Choroid plexus epithelial cell (primary cell): ENCODE results near the gene GRIA1.

Source experiments
- DNase-seq: peaks from one replicate; pipeline ENCODE4 v3.0.0-alpha.2; 2010; ENCODE audit warnings: low read depth
- H3K4me3 ChIP-seq: 2 replicates; pipeline ENCODE4 v1.5.1; 2011; ENCODE audit warnings: low read depth, mild to moderate bottlenecking, control low read depth, low read length, moderate library complexity
- CTCF ChIP-seq: conservative IDR thresholded peaks from 2 replicates; pipeline ENCODE4 v1.5.1; 2011; ENCODE audit warnings: low read depth, mild to moderate bottlenecking, control low read depth, inconsistent platforms, low read length, moderate library complexity

The GRIA1 gene

DNA sequence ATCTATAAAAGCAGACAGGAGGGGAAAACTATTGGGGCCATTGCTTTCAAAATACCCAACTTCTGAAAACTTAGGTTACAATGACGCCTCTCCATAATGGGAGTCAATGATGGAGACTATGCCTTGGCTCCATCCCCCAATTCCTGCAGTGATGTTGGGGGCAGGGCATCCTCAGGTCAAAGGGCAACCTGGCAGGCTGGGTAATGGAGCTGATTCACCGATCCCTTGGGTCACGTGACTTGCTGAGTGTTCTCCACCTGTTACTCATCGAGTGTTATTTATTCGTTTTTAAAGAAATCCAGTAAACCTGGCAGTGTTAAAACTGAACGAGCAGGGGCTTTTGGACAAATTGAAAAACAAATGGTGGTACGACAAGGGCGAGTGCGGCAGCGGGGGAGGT, 303.9 kb downstream of the GRIA1 start:
- no peak for TF ChIP-seq CTCF
- no peak overlapping the region for H3K4me3 ChIP-seq
- no peak for DNase-seq

- no peak for TF ChIP-seq CTCF
- no peak for DNase-seq
- H3K4me3 ChIP-seq: no peak overlapping the region
Measured at GRCh38 chr5:153796527-153796926, 306.1 kb downstream of the GRIA1 start.

DNA sequence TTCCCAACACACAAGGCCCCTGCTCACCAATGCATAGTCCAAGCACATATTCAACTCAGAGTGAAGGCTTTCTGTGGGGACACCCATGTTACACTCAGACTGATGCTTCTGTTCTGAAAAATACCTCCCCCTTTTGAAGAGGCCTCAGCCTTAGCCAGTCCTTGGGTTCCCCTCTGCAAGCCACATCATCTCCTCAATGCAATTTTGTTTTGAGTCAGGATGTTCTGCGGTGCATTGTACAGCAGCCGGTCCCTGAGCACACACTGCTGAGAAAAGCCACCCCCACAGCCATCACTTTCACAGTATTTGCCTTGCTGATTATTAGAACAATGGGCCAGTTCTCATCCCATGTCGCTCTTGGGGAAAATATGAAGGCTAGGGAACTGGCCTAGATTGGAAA, 307.0 kb downstream of the GRIA1 start:
- no peak for DNase-seq
- TF ChIP-seq CTCF: no peak
- H3K4me3 ChIP-seq: no peak overlapping the region

DNA sequence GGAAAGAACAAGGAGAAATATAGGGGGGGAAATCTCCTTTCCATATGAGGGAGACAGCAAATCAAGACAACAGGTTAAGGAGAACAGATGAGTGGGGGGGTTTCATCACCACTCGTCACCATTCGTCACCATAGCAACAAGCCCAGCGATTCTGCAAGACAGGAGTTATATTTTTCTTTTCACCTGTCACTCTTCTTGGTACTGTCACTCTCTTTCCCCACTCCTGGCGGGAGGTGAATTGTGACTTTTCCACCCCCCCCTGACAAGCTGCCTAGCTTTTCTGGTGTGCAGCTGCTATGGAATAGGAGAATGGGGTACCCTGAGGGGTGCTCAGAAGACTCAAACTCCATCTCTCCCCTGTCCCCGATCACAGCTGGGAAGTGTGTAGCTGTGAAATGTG, 308.4 kb downstream of the GRIA1 start:
- no peak overlapping the region for H3K4me3 ChIP-seq
- no peak for TF ChIP-seq CTCF
- DNase-seq: no peak

- no peak for TF ChIP-seq CTCF
- DNase-seq: no peak
- no peak overlapping the region for H3K4me3 ChIP-seq
Measured at GRCh38 chr5:153799466-153799865, 309.0 kb downstream of the GRIA1 start.

- no peak for TF ChIP-seq CTCF
- no peak for DNase-seq
- H3K4me3 ChIP-seq: no peak overlapping the region
Measured at GRCh38 chr5:153802050-153802821, 311.8 kb downstream of the GRIA1 start.

DNA sequence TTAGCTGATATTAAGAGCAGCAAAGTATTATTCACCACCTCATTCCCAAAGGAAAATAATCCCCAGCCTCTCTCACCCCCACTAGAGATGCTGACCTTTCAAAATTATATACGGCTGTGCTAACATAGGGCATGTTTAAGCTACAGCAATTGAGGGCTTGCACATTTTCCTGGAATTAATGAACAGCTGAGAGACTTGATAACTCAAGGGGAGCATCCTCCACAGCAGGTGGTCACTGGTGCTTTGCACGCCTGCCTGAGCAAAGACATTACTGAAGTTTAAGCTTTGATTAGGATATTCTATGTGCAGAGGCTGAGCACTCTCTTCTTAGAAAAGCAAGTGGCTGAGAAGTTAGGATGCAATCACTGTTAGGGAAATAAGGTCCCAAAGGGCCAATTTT, 317.3 kb downstream of the GRIA1 start:
- no peak for DNase-seq
- no peak overlapping the region for H3K4me3 ChIP-seq
- TF ChIP-seq CTCF: no peak
